ENCODE data around the gene TTC28. TPM values are rescaled to one million over a fixed set of nuclear protein-coding genes. Genes with fewer than 3 reads are reported as not detected.

Gene TTC28
- total and polyA plus RNA-seq, 2 donors (not counting 1 experiment from before 2014, with no cell fraction given) = 8.2 to 31.4 TPM

DNA sequence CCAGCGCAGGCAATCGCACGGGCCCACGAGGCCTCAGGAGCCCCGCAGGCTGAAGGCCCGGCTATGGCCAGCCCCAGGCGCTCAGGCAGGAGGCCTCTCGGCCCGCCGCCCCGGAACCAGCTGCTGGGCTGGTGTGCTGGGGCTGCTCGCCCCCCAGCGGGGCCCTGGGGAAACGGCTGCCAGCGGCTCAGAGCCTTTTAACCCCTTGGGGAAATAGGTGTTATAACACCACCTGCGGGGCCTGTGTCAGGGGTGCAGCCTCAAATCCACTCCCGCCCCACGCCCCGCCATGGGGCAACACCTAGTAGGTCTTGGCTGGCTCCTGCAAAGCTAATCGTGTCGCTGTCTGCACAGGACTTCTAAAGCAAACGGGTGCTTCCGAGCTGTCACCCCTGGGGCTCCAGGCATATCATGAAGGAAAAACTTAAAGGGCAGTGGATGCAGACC lies 237.4 kb downstream of the TTC28 start:
- H3K4me2 ChIP-seq (ENCODE audit: extremely low read depth, insufficient read depth, low read length) = peak overlapping the region; percentile 93
- H3K79me2 ChIP-seq (ENCODE audit: control insufficient read depth, insufficient read depth, low read length) = no peaks in the 10 kb centered on the region
- H4K20me1 ChIP-seq (ENCODE audit: control insufficient read depth, extremely low read depth, insufficient read depth, low read length) = peaks cover 1% of the 10 kb centered on the region
- peak overlapping the region; percentile 67 for H2AFZ ChIP-seq (ENCODE audit: low read length)
- peak overlapping the region; percentile 66 for H3K27ac ChIP-seq (ENCODE audit: insufficient read depth, low read length)
- H3K36me3 ChIP-seq (ENCODE audit: control insufficient read depth, insufficient read depth, low read length) = no peaks in the 10 kb centered on the region
- peaks cover 20% of the 10 kb centered on the region for H3K4me1 ChIP-seq (ENCODE audit: control insufficient read depth, extremely low read depth, insufficient read depth, low read length)
- DNase-seq (ENCODE audit: low read depth in 2 of 2) = peak; percentile 75 to 80
- no peaks in the 10 kb centered on the region for H3K27me3 ChIP-seq (ENCODE audit: control insufficient read depth, insufficient read depth, low read length)
- TF ChIP-seq EZH2 (IDR thresholded peaks at IDR 0.05; ENCODE audit: low read length, missing control alignments) (no peak), CTCF (conservative IDR thresholded peaks at IDR 0.05 in 1 of 2, IDR thresholded peaks at IDR 0.05 in 1 of 2; ENCODE audit: low read depth in 1 of 2, low read length in 2 of 2) (peak; percentile 71 to 74)
- peak overlapping the region; percentile 53 for H3K9ac ChIP-seq (ENCODE audit: insufficient read depth, low read length)
- H3K4me3 ChIP-seq (replicated peaks in 1 of 4; ENCODE audit: control extremely low read depth in 1 of 4, insufficient read depth in 1 of 4, low read depth in 3 of 4, low read length in 4 of 4) = peak overlapping the region; percentile 46 to 79 (median 66)
- H3K9me3 ChIP-seq (ENCODE audit: control insufficient read depth, insufficient read depth, low read depth, low read length) = no peaks in the 10 kb centered on the region

DNA sequence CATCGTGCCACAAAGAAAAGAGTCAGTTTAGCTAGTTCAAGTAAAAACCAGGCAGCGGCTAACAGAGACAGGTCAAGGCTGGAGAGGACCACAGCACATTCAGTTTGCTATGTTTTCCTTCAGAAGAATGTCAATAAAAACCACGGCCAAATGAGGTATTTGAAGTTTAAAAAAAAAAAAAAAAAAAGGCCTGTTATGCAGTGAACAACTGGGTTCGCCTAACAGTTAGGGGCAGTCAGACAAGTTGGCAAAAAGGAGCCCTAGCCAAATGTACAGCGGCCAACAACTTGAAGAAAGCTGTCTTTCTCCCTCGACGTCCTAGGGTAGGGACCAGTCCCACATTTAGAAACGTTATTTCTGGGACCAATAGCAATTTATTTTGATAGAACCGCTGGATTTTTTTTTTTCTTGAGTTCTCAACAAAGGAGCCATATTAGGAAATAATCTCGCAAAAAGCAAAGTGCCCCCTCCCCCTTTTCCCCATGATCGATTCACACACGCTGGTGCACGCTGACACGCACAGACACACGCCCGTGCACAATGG lies 237.8 kb downstream of the TTC28 start:
- DNase-seq (ENCODE audit: low read depth in 2 of 2) = peak in 1 of 2 donors; percentile 39
- Histone ChIP-seq H2AFZ (ENCODE audit: low read length) (peak overlapping the region; percentile 67), H3K4me3 (replicated peaks in 1 of 4; ENCODE audit: control extremely low read depth in 1 of 4, insufficient read depth in 1 of 4, low read depth in 3 of 4, low read length in 4 of 4) (peak overlapping the region; percentile 46 to 71 (median 61)), H3K9ac (ENCODE audit: insufficient read depth, low read length) (peak overlapping the region; percentile 53), H3K79me2 (ENCODE audit: control insufficient read depth, insufficient read depth, low read length) (no peaks in the 10 kb centered on the region), H3K27ac (ENCODE audit: insufficient read depth, low read length) (peak overlapping the region; percentile 66), H3K27me3 (ENCODE audit: control insufficient read depth, insufficient read depth, low read length) (no peaks in the 10 kb centered on the region), H3K9me3 (ENCODE audit: control insufficient read depth, insufficient read depth, low read depth, low read length) (no peaks in the 10 kb centered on the region), H3K4me1 (ENCODE audit: control insufficient read depth, extremely low read depth, insufficient read depth, low read length) (peaks cover 20% of the 10 kb centered on the region), H4K20me1 (ENCODE audit: control insufficient read depth, extremely low read depth, insufficient read depth, low read length) (peaks cover 1% of the 10 kb centered on the region), H3K36me3 (ENCODE audit: control insufficient read depth, insufficient read depth, low read length) (no peaks in the 10 kb centered on the region), H3K4me2 (ENCODE audit: extremely low read depth, insufficient read depth, low read length) (peak overlapping the region; percentile 93)
- TF ChIP-seq EZH2 (IDR thresholded peaks at IDR 0.05; ENCODE audit: low read length, missing control alignments) = no peak
- no peak for TF ChIP-seq CTCF (conservative IDR thresholded peaks at IDR 0.05 in 1 of 2, IDR thresholded peaks at IDR 0.05 in 1 of 2; ENCODE audit: low read depth in 1 of 2, low read length in 2 of 2)

- no peaks in the 10 kb centered on the region for H3K79me2 ChIP-seq (ENCODE audit: control insufficient read depth, insufficient read depth, low read length)
- DNase-seq (ENCODE audit: low read depth in 2 of 2) = peak; percentile 81 to 83
- H3K27ac ChIP-seq (ENCODE audit: insufficient read depth, low read length) = no peak overlapping the region
- no peaks in the 10 kb centered on the region for H3K36me3 ChIP-seq (ENCODE audit: control insufficient read depth, insufficient read depth, low read length)
- no peaks in the 10 kb centered on the region for H3K27me3 ChIP-seq (ENCODE audit: control insufficient read depth, insufficient read depth, low read length)
- peak overlapping the region in 3 of 4 experiments; percentile 60 to 71 (median 62) for H3K4me3 ChIP-seq (replicated peaks in 1 of 4; ENCODE audit: control extremely low read depth in 1 of 4, insufficient read depth in 1 of 4, low read depth in 3 of 4, low read length in 4 of 4)
- TF ChIP-seq EZH2 (IDR thresholded peaks at IDR 0.05; ENCODE audit: low read length, missing control alignments) (no peak), CTCF (conservative IDR thresholded peaks at IDR 0.05 in 1 of 2, IDR thresholded peaks at IDR 0.05 in 1 of 2; ENCODE audit: low read depth in 1 of 2, low read length in 2 of 2) (peak; percentile 8 to 15)
- no peak overlapping the region for H2AFZ ChIP-seq (ENCODE audit: low read length)
- H4K20me1 ChIP-seq (ENCODE audit: control insufficient read depth, extremely low read depth, insufficient read depth, low read length) = peaks cover 1% of the 10 kb centered on the region
- peaks cover 20% of the 10 kb centered on the region for H3K4me1 ChIP-seq (ENCODE audit: control insufficient read depth, extremely low read depth, insufficient read depth, low read length)
- no peaks in the 10 kb centered on the region for H3K9me3 ChIP-seq (ENCODE audit: control insufficient read depth, insufficient read depth, low read depth, low read length)
- H3K9ac ChIP-seq (ENCODE audit: insufficient read depth, low read length) = no peak overlapping the region
- H3K4me2 ChIP-seq (ENCODE audit: extremely low read depth, insufficient read depth, low read length) = peak overlapping the region; percentile 93
These were observed 238.8 kb downstream of the TTC28 start for GRCh38 chr22:28440592-28441390.
